Subcutaneous preadipocyte (primary cell): Measurements from ENCODE around the gene GREM1. TPM values are rescaled to one million over a fixed set of nuclear protein-coding genes. Genes with fewer than 3 reads are reported as not detected.

ENCODE experiments used
- total RNA-seq: library from RNA; depleted of rRNA; stranded (reverse); fragments of >200 nt; gene quantifications from 2 replicates; pipeline ENCODE4 v1.2.3, GENCODE V29; 2012

GREM1 gene
- total RNA-seq = 0.37 and 2.2 TPM in 2 replicates

DNA sequence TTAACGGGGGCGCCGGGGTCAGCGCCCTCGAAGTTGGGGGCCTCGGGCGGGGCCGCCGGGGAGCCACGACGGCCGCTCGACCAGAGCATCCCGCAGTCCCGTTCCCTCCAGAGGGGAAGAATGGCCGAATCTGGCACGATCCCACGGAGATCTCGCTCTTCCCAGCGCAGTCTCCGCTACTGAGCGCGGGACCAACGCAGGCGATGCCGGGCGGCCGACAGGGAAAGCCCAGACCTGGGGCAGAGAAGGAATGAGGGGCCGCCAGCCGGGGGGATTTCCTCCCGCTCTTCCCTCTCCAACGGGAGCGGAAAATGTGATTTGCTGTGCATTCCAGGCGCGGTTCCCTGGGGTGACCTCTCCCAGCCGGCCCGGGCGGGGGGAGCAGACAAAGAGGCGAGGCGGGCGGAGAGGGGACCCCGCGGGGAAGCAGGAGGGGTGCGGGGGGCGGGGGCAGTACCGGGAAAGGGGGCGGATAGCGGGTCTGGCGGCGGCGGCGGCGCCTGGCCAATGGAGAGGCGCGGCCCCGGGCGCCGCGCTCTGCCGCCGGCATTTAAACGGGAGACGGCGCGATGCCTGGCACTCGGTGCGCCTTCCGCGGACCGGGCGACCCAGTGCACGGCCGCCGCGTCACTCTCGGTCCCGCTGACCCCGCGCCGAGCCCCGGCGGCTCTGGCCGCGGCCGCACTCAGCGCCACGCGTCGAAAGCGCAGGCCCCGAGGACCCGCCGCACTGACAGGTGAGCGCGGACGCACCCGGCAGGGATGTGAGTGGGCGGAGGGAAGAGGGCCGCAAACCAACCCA, at the start of gene GREM1:
GREM1 (plus strand) TSS at position 579 of the 801 bp plus-strand sequence. CDS start 12,687 bp downstream, outside the sequence.

Other genes starting within 250 kb of the GREM1 start
- gene GOLGA8N, start 124.5 kb upstream of the GREM1 start, total RNA-seq = 1.8 and 2.2 TPM in 2 replicates
- gene ARHGAP11A, start 102.5 kb upstream of the GREM1 start, total RNA-seq = 16.2 and 32.6 TPM in 2 replicates
- 1.4 and 1.8 TPM in 2 replicates for gene SCG5, start 76.3 kb upstream of the GREM1 start, total RNA-seq